ENCODE data around the gene SRD5A3. TPM values are rescaled to one million over a fixed set of nuclear protein-coding genes. Genes with fewer than 3 reads are reported as not detected.

The SRD5A3 gene
- total RNA-seq, 1 donor from 2014 or later = 18.3 TPM

DNA sequence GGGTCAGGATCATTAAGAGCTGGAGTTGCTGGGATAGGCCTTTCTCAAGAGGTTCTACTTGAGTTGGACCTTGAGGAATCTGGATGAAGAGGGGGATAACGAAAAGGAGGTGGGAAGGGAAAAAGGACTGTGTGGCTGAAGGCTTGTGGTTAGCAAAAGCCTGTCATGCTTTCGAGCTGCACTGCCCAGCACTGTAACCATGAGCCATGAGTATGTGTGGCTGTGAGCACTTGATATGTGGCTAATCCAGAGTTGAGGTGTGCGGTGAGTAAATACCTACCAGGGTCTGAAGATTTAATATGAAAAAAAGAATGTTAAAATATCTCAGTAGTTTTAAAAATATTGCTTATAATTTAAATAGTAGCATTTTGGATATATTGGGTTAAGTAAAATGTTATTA lies 61.1 kb downstream of the SRD5A3 start:
- no peak for DNase-seq (ENCODE audit: low spot score)

GRCh38 chr4:55407764-55408163 lies 61.7 kb downstream of the SRD5A3 start:
- DNase-seq (ENCODE audit: low spot score) = no peak

- DNase-seq (ENCODE audit: low spot score) = no peak
Observed at GRCh38 chr4:55409468-55410171, 63.6 kb downstream of the SRD5A3 start.

DNA sequence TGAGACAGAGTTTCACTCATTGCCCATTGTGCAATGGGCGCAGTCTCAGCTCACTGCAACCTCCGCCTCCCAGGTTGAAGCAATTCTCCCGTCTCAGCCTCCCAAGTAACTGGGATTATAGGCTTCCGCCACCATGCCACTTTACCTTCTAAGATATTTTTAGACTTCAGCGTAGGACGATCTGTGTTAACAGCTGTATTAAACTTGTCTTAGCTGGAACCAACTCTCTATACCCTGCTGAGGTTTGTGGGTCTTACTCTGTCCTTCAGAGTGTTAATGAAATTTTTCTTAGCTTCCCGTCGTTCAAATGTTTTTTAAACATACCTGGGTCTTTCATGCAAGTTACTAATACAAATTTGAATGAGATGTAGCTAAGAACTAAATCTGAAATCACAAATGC lies 64.4 kb downstream of the SRD5A3 start:
- DNase-seq (ENCODE audit: low spot score) = no peak

DNA sequence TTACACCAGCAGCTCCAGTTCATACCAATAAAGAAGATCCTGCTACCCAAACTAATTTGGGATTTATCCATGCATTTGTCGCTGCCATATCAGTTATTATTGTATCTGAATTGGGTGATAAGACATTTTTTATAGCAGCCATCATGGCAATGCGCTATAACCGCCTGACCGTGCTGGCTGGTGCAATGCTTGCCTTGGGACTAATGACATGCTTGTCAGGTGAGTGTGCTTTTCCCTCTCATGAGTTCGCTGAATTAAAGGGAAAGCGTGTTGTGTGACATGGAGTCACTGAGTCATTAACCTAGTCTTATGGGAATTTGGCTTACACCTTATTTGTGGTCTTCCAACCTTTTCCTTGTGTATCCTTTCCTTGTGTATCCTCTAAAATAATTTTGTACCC lies 65.6 kb downstream of the SRD5A3 start:
- no peak for DNase-seq (ENCODE audit: low spot score)

DNA sequence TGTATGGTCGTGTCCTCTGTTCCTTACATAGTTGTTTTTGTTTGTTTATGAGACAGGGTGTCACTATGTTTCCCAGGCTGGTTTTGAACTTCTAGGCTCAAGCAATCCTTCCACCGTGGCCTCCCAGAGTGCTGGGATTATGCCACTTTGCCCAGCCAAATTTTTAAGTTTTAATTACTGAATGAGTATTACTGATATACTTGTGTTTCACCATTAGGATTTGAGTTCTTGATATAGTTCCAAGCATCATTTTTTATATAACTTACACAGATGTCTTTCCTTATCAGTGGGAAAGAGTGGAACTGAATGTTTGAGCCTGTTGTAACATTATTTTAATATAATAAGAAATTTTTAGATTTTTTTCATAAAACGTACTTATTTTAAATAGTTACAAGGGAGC lies 70.1 kb downstream of the SRD5A3 start:
- no peak for DNase-seq (ENCODE audit: low spot score)

Other genes with a start within 250 kb of the SRD5A3 start
- 37.4 TPM for gene KDR, start 220.6 kb upstream of the SRD5A3 start, total RNA-seq
- gene TMEM165, start 49.7 kb downstream of the SRD5A3 start, total RNA-seq = 211 TPM
- 39.5 TPM for gene CLOCK, start 200.7 kb downstream of the SRD5A3 start, total RNA-seq
- gene PDCL2, start 246.0 kb downstream of the SRD5A3 start, total RNA-seq = not detected

Measured in mesenteric fat pad (tissue), 1 donor.